ENCODE data around the gene F8. TPM values are rescaled to one million over a fixed set of nuclear protein-coding genes. Genes with fewer than 3 reads are reported as not detected.

F8 gene
- total RNA-seq, 1 donor from 2014 or later: 37.5 TPM

- no peak for ATAC-seq
- intact Hi-C loops (cut with DNase I): no loop called here
Observed at GRCh38 chrX:154815274-154815818, 207.2 kb downstream of the F8 start.

DNA sequence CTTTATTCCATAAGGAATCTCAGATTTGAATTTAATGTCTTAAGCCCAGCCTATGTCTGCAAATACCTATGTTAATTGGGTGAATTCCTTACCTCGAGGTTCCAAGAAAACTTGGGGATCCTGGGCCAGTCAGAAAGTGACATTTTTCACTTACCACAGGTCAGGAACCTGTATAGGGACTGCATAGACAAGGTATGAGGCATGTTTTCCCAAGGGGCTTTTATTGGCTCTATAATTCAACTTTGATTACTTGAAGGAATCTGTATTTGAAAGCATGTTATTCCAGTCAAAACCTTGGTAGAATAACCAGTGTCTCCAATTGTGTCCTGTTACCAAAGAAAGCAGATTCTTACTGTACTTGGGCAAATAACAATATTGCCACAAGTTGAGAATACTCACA, 208.7 kb downstream of the F8 start:
- H3K27me3 ChIP-seq (ENCODE audit: low read depth): no peaks in the 10 kb centered on the region
- no peaks in the 10 kb centered on the region for H3K9me3 ChIP-seq
- no peaks in the 10 kb centered on the region for H3K36me3 ChIP-seq
- no peak for ATAC-seq
- TF ChIP-seq, protein P1, sequence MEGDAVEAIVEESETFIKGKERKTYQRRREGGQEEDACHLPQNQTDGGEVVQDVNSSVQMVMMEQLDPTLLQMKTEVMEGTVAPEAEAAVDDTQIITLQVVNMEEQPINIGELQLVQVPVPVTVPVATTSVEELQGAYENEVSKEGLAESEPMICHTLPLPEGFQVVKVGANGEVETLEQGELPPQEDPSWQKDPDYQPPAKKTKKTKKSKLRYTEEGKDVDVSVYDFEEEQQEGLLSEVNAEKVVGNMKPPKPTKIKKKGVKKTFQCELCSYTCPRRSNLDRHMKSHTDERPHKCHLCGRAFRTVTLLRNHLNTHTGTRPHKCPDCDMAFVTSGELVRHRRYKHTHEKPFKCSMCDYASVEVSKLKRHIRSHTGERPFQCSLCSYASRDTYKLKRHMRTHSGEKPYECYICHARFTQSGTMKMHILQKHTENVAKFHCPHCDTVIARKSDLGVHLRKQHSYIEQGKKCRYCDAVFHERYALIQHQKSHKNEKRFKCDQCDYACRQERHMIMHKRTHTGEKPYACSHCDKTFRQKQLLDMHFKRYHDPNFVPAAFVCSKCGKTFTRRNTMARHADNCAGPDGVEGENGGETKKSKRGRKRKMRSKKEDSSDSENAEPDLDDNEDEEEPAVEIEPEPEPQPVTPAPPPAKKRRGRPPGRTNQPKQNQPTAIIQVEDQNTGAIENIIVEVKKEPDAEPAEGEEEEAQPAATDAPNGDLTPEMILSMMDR (IDR thresholded peaks at IDR 0.05): no peak
- no peak overlapping the region for H3K27ac ChIP-seq
- DNase-seq: no peak
- no peaks in the 10 kb centered on the region for H3K4me1 ChIP-seq
- H3K4me3 ChIP-seq: no peak overlapping the region
- intact Hi-C loops (cut with DNase I): no loop called here

More at GRCh38 chrX:154815274-154815818, 207.2 kb downstream of the F8 start:
- Histone ChIP-seq H3K4me1 (no peaks in the 10 kb centered on the region), H3K27ac (no peak overlapping the region), H3K4me3 (no peak overlapping the region), H3K27me3 (ENCODE audit: low read depth) (no peaks in the 10 kb centered on the region), H3K36me3 (no peaks in the 10 kb centered on the region), H3K9me3 (no peaks in the 10 kb centered on the region)
- DNase-seq: no peak
- TF ChIP-seq, protein P1 (IDR thresholded peaks at IDR 0.05): no peak

DNA sequence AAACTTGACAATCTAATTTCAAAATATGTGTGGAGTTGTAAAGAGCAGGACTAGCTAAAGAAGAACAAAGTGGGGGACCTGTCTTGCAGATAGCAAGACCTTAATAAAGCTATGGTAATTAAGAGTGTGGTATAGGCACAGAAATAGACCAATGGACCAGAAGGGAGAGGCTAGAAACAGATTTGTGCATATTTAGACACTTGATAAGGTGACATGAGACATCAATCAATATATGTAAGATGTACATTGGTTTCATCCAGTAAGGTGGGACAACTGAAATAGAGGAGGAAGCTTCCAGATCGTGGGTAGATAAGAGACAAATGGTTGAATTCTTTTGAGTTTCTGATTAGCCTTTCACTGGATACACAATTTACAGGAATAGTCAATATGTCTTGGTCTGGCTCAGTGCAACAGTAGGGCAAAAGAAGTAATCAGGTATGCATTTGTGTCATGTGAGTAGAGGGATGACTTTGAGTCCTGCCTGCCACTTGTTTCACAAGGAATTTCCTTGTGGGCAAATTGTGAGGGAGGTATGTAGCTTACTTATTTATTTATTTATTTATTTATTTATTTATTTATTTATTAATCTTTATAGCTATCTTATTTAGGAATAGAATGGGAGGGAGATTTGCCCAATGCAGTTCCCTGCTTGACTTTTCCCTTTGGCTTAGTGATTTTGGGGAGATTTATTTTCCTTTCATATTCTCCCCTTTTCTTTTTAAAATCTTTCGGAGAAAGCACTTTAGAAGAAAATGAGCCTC, 210.0 kb downstream of the F8 start:
- no peak for DNase-seq
- Histone ChIP-seq H3K4me1 (no peaks in the 10 kb centered on the region), H3K4me3 (no peak overlapping the region), H3K36me3 (no peaks in the 10 kb centered on the region), H3K9me3 (no peaks in the 10 kb centered on the region), H3K27ac (no peak overlapping the region), H3K27me3 (ENCODE audit: low read depth) (no peaks in the 10 kb centered on the region)
- TF ChIP-seq, protein P1 (IDR thresholded peaks at IDR 0.05): no peak
- no peak for ATAC-seq
- intact Hi-C loops (cut with DNase I): no loop called here

- Histone ChIP-seq H3K9me3 (no peaks in the 10 kb centered on the region), H3K4me3 (no peak overlapping the region), H3K36me3 (no peaks in the 10 kb centered on the region), H3K4me1 (peaks cover 4% of the 10 kb centered on the region), H3K27ac (no peak overlapping the region), H3K27me3 (ENCODE audit: low read depth) (no peaks in the 10 kb centered on the region)
- intact Hi-C loops (cut with DNase I): no loop called here
- TF ChIP-seq, protein P1 (IDR thresholded peaks at IDR 0.05): no peak
- ATAC-seq (no peak), DNase-seq (no peak)
Observed at GRCh38 chrX:154809939-154810665, 212.4 kb downstream of the F8 start.

GRCh38 chrX:154806837-154807501, 215.6 kb downstream of the F8 start:
- Histone ChIP-seq H3K27ac (no peak overlapping the region), H3K4me1 (peaks cover 8% of the 10 kb centered on the region), H3K9me3 (no peaks in the 10 kb centered on the region), H3K4me3 (no peak overlapping the region), H3K36me3 (no peaks in the 10 kb centered on the region), H3K27me3 (ENCODE audit: low read depth) (no peaks in the 10 kb centered on the region)
- intact Hi-C loops (cut with DNase I): no loop called here
- no peak for ATAC-seq
- no peak for DNase-seq
- TF ChIP-seq, protein P1 (IDR thresholded peaks at IDR 0.05): no peak

Data from lower lobe of right lung (tissue), 2 donors.